Measurements from ENCODE around the gene PCARE.
"Not testable (repeated sequence)": the region's sequence is repeated elsewhere in the genome, so short reads cannot be mapped to it uniquely, and the experiment has no call there.

The PCARE gene

DNA sequence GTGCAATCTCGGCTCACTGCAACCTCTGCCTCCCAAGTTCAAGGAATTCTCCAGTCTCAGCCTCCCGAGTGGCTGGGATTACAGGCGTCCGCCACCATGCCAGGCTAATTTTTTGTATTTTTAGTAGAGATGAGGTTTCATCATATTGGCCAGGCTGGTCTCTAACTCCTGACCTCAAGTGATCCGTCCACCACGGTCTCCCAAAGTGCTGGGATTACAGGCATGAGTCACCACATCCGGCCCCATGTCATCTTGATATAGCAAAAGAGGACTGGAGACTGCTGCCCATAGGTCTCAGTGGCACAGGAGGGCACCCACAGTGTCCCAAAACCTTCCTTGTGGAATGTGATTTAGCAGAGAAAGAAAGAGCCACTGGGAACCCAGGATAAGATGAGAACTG is 16.0 kb upstream of the PCARE start:
- DNase-seq, result not testable (repeated sequence)

DNA sequence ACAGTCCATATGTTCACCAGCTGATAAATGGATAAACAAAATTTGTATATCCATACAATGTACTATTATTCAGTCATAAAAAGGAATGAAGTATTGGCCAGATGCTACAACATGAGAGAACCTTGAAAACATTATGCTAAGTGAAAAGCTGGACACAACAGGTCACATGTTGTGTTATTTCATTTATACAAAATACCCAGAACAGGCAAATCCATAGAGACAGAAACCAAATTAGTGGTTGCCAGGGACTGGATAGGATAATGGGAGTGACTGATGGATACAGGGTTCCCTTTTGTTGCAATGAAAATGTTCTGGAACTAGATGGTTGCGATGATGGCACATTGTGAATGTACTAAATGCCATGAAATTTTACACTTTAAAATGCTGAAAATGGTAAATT is 10.2 kb upstream of the PCARE start:
- no peak for DNase-seq

DNA sequence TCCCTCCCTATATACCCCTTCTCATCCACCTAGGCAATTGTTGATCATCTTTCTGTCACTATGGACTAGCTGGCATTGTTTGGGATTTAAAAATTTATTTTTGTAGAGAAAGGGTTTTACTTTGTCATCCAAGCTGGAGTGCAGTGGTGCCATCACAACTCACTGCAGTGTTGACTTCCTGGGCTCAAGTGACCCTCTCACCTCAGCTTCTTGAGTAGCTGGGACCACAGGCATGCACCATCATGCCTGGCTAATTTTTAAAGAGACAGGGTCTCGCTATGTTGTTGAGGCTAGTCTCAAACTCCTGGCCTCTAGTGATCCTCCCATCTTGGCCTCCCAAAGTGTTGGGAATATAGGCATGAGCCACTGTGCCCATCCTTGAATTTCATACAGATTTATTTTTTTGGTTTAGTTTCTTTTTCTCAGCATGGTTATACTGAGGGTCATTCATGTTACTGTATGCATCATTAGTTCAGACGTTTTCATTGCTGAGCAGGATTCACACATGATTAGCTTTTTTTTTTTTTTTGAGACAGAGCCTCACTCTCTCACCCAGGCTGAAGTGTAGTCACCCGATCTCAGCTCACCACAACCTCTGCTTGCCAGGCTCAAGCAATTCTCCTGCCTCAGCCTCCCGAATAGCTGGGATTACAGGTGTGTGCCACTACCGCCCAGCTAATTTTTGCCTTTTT is 8.6 kb upstream of the PCARE start:
- no peak for DNase-seq

DNA sequence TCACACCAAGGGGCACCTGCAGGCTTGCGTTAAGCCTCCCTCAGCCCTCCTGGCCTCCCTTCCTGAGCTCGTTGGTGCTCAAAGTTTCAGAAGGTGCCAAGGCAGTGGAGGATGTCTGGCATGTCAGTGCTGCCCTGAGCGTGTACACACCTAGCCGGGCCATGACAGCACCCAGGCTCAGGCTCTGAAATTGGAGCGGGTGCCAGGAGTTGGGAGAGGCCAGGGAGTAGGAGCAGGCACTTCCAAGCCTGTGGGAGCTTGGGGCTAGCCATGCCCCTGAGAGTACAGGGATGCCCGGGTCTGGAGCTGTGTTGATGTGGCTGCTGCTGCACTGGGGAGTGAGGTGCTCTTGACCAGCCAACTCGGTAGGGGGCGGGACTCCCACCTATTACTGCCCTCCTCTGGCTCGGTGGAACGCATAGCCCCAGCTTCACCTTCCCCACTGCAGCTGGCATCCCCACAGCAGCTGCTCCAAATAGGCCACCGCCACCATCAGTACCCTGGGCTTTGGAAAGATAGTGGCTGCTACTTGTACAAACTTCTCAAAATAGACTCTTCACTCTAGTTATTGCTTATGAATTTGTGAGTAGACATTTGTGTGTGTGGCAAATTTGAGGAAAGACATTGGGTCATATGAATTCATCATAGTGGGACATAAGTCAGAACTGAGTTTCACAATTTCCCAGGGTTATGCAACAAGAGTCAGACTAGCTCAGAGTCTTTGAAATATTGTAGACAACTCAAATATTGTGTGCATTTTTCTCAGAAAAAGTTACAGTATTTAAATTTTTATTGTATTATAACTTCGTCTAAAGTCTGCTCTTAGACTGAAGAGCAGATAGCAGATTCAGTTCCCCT is 6.8 kb upstream of the PCARE start:
- peak; percentile 57 for DNase-seq

DNA sequence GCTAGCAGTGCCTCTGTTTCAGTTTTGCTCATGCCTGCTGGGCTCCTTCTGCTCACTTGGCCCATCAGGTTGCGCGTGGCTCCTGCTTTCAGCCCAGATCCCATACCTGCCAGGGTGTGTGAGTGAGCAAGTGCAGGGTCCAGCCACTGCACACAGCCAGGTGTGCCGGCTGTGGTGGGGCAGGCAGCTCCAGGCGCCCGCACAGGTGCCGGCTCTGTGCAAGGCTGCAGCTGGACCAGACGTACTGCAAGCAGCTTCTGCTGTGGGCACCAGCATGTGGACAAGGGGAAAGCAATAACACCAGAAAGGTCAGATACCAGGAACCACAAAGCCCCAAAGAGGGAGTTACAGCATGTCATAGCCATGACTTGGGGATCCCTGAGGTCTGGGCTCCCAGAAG is 5.6 kb upstream of the PCARE start:
- DNase-seq, result no peak

DNA sequence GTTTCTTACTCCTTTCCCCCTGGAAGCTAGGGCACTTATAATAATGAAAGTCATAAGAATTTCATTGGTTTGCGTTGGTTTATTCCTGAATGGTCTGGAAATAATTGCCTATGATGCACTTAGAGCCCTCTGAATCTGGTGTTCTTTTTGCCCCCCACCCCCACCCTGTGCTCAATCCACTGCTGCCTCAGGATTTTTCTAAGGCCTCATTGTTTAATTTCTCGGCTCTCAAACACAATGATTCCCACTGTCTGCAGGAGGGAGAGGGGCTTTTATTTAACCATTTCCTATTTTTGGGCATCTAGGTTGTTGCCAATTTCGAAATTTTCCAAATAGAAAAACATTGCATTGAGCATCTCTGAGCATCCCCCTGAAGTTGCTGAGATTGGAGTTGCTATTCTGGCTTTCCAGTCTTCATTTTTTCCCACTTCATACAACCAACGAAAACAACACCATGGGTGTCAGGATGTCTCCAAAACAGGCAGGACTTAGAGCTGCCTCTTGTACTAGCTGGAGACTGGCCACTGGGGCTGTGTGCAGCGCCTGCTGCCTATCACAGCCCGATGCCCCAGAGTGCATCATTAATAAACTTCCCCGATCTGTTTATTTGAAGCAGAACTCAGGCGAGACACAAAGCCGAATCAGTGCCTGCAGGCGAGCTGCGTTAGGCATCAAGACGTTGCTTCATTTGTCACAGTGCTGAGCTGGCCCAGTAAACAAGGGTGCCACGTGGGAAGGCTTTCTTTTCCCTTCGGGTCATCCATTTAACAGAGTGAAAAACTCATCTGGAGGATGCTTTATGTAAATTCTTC is 1.8 kb upstream of the PCARE start:
- no peak for DNase-seq

DNA sequence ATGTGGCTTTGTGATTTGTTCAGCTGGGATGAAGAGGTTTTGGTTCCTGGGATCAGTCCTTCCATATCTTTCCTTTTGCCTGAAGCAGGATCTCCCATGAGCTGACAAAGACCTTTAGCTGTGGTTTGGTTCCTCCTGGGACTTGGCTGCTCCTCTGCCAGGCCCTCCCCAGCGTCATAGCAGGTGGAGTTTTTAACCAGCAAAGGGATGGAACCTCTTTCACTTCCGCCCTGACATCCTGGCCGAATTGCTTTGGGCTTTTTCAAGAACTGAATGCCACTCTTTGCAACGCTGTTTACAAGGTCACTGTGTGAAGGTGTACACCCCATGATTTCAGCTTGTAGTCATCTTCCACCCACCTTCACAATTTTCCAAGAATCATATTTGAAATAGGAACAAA is 390 bp downstream of the PCARE start:
- no peak for DNase-seq

DNA sequence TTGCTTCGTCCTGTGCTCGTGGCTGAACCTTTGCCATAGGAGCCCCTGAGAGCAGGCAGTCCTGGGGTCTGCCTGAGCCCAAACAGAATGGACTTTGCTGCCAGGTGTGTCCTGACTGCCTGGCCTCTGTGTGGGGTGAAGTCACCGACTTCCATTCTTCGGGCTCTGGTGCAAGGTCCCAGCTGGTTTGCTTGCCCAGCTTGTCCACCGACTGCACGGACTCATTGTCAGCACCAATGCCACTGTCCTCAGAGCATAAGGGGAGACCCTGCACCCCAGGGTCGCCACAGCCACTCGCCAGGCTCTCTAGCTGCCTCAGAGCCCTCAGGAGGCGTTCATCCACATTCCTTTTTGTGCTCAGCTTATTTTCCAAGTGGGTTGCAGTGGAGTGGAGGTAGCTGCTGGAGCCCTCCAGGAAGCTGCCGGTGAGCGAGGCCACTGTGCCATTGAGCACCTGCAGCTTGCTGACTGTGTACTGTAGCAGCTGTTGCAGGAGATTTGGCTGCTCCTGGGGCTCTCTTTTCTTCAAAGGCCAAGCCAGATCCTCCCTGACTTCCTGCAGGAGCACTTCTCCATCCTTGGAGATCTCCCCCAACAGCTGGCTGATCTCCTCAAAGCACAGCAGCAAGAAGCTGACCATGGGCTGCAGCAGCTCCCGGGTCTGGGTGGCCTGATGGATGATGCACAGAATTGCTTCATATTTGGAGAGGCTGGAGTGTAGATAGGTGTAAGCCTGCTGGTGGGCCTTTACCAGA is 1.2 kb downstream of the PCARE start:
- DNase-seq, result no peak

DNA sequence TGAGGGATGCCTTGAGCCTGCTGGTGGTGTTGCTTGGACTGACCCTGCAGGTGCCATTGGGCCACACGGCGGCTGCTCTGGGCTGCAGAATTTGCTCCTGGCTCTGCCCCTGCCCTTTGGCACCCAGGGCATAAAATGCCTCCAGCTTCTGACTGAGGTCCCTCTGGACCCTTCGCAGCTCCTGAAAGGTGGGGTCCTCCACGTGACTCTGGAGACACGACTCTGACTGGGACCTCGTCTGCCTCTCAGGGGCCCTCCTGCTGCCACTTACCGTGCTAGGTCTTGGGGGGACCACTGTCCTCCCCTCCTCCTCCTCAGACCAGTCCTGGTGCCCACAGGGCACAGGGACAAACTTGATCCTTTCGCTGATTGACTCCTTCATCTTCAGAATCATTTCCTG is 2.1 kb downstream of the PCARE start:
- DNase-seq, result no peak

DNA sequence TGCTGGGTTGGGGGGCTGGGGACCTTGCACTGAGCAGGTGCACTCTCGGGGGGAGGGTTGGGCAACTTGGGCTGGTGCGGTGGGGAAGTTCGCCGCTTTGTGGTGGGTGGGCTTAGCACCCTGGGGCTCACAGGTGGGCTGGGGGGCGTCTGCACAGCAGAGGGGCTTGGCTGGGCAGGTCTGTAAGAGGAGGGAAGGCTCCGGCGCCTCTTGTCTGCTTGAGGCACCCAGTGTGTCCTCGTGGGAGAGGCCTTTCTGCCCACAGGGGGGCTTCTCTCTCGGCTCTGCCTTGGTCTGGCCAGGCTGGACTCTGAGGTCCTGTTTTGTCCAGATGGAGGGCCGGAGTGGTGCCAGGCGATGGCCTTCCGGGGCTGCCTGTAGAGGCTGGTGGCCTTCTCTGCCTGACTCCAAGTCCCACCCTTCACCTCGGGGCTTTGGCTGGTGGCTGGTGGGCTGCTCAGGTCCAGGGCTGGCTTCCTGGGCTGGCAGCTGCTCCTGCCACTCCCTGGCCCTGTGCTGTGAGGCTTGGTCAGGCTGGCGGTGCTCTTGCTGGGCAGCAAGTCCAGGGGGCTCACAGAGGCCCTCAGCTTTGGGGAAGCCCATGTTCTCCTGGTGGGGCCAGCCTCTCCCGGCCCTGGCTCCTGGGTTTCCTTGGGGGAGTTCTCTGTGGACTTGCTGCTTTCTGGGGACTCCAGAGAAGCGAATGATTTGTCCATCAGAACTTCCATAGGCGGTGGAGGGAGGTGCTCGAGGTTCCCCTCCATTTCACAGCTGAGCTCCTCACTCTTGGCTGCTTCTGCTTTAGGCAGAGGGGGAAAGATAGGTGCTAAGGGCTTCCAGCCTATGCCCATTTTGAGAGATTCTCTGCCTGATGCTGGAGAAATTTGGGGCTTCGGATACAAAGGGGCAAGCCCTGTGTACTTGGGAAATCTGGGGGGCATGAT is 3.0 kb downstream of the PCARE start:
- DNase-seq, result no peak

DNA sequence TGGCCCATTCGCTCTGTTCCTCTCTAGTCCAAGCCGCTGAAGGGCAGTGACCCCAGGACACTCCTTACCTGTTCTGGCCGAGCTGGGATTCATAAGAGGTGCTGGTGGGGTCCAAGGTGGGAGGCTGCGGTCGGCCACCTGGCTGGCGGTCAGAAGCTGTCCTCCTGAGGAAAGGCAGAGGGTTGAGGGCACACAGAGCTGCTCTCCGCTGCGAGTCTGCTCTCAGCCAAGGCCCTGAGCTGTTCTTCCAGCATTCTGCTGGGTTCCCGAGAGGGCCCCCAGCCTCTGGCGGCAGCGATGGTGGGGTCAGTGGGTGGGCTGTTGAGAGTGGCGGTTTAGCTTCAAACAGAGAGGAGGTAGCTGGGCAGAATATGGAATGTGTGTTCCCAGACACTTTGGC is 3.8 kb downstream of the PCARE start:
- DNase-seq, result no peak

DNA sequence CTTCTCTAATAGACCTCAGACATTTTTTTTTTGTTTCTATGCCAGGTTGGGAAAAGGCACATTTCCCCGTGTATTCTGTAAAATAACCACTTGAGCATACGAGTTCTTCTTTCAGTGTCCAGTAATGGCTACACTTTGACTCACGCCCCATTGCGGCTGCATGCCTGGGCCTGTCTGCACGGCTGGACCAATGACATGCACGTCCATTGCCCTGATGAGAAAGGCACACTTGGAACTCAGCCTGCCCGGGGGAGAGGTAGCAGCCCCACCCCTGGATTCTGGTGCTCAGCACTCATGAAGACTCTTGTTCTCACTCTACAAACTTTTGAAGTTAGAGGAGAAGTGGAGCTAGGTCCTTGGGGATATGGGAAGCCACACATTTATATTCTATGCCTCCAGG is 5.8 kb downstream of the PCARE start:
- DNase-seq, result no peak

DNA sequence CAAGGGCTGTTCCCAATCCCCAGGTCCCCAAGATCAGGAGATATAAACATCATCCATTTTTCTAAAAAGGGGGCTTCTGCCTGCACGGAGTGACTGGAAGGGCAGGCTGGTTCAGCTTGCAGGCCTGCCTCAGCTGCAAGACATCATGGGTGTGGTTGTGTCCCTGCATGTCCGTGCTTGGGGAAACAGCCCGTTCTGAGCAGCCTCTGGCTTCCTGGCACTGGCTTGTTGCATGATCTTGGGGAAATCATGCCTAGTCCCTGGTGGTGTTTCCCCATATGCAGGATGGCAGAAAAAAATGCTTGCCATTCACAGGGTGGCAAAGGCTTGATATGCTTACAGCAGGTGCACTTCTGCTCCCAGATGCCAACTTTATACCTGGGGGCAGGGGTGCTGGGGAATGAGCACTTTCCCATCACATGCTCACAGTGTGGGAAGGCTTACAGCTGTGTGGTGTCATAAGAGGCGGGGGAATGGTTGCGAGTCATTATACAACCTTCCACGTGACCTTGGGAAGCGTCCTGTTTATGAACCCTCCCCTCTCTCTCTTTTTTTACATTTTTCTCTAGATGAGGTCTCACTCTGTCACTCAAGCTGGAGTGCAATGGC is 7.2 kb downstream of the PCARE start:
- no peak for DNase-seq

DNA sequence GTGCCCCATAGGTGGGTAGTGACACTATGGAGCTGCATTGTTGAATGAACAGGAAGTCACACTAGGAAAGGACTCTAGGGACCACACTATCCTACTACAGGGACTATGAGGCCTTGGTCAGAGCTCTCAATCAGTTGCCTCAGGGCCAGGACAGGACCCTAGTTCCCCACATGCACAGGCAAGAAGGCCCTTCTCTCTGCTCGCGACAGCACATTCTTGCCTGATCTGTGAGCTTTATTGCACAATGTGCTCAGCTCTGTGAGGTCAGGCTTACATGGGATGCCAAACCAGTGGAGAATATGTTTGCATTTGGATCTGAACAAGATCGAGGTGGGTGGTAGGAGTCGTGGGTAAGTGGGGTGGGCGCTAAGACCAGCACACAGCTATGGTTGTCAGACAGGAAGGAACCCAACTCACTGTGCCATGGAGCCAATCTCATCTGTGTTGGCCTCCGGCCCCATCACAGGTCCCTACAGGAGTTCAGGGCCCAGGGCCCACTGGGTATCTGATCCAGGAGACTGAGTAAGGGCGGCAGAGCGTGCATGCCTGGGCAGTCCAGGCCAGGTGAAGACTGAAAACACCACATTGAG is 8.0 kb downstream of the PCARE start:
- peak; percentile 17 for DNase-seq

DNA sequence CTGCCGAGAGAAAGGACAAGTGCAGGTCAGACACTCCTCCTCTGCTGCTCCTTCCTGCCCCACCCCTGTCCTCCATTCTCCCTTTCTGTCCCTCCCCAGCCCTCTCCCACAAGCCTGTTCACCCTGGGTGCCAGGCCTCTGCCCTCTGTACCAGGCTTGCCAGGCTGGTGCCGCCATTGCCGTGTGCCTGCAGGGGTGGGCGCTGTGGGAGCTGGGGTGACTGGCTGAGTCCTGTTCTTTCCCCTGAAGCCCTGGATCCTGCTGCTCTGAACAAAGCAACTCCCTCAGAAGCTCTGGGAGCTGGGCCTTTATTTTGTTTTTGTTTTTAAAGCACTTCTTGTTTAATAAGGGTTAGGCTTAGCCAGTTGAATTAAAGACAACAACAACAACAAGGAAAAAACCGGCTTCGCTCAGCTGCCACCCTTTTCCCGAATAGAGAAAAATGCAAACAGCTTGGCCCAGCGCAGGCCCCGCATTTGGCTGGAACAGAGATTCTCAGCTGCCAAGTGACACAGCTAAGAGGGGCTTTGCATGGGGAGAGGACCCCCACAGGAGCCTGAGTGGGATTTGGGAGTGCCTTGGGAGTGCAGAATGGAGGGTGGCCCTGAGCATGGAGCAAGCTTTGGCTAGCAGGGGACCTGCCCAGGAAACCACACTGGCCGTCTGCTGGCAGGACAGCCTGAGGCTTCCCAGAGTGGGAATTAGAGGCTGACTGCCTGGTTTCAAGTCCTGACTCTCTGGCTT is 9.1 kb downstream of the PCARE start:
- no peak for DNase-seq

DNA sequence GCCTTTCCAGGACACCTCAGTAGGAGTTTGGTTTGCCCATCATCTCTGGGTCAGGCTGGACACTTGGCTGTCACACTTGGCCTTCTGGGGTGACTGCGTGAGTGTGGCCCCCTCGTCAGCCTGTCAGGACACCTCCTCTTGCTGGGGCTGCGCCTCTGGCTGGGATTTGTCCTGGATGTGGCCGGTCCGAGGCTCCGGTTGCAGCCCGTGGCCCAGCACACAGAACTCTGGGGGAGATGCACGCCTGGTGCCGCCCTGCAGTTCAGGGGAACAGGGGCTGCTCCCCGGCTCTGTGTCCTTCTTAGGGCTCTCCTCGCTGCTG is 9.6 kb downstream of the PCARE start:
- no peak for DNase-seq

DNA sequence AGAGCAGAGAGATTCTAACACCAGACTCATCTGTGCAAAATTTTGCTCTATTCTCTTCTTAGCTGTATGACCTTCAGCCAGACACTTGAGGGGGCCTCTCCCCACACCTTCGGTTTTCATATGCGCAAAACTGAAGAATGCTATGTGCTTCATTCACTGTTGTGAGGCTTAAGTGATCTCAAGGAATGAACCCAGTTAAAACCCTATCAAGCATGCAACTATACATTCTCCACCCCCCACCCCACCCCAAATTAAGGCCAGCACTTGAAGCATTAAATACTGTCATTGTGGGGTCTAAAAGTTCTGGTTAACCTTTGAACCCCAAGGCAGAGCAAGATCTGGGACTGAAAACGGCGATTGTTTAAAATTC is 10.0 kb downstream of the PCARE start:
- no peak for DNase-seq

DNA sequence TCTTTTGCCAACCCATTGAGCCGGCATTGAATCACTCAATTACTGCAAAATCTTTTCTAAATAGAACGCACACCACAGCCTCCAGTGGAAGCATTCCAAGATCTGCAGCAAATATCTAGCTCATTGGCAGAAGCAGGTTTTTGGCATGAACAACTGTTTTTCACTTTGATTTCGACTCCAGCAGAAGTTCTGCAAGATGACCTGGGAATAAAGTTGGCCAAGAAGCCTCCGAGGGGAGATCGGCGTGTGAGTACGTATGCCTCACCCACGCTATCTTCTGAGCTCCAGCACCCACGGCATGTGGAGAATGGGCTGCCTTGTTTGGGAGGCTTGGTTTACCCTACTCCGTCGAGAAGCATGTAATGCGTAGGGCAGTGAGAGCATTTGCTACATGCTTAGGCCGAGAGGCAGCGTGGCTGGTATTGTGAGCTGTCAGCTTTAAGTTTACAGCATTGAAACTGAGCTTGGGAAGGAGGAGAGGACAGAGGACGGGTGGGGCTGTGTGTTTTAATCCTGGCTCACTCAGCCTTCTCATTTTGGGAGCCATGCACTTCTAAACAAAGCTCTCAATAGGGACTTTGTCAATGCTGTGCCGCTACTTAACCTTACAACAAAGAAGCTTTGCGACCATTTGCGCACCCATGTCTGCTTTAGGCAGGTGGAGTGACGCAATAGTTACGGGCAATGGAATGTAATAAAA is 10.5 kb downstream of the PCARE start:
- no peak for DNase-seq

DNA sequence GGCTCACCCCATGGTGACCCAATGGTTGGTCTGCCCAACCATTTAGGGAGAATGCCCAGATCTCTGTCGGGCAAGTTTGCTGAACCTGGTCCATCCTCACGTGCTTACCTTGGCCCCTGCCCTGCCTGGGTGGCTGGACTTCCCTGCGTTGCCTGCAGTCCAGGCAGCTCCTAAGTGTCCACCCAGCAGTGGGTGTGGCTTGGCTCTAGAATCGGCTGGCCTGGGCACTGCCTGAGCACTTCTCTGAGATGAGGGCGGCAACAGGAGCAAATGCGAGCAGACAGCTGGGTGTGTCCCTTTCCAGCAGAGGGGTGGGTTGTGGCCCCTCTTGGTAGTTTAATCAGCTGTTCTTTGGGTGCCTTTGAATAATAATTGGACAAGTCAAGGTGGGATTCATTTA is 11.3 kb downstream of the PCARE start:
- DNase-seq, result no peak

DNA sequence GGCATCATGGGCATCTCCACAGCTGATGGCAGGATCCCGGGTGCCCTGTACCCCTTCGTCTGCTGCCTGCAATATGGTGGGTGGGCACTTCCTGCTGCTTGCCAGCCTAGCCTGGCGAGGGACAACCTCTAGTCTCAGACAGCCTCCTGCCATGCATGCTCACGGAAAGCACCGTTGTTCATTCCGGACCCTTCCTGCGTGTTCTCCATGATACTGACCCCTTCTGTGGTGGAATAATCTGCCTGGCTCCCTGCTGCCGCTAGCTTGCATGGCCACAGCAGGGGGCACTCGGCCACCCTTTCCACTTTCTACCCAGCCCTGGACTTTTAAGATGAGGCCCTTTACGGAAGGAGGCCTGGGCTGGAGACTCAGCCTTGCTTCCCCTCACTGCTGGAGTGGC is 12.0 kb downstream of the PCARE start:
- no peak for DNase-seq

Data from hematopoietic multipotent progenitor cell treated with erythropoietin and hydrocortisone succinate and interleukin-3 and kit ligand, for 4 days (in vitro differentiated cells).